Neuronal stem cell (in vitro differentiated cells): ENCODE measurements around the gene NALCN.

Experiments used
- DNase-seq: peaks from one replicate; pipeline ENCODE4 v3.0.0-alpha.2; 2013; ENCODE audit warnings: low spot score
- H2AFZ ChIP-seq: one replicate; pipeline ENCODE4 v1.6.1; 2013; ENCODE audit warnings: mild to moderate bottlenecking, low read length, inconsistent platforms
- H2AK5ac ChIP-seq: 2 replicates; pipeline ENCODE4 v1.6.1; 2013; ENCODE audit warnings: low read depth, mild to moderate bottlenecking, inconsistent platforms, low read length, moderate library complexity, mixed read lengths
- H2BK120ac ChIP-seq: 2 replicates; pipeline ENCODE4 v1.6.1; 2013; ENCODE audit warnings: low read depth, mild to moderate bottlenecking, inconsistent platforms, low read length, moderate library complexity, mixed read lengths
- H2BK12ac ChIP-seq: one replicate; pipeline ENCODE4 v1.6.1; 2013; ENCODE audit warnings: low read length, inconsistent platforms
- H2BK15ac ChIP-seq: 2 replicates; pipeline ENCODE4 v1.6.1; 2013; ENCODE audit warnings: mild to moderate bottlenecking, low read length, inconsistent platforms, mixed read lengths
- H2BK5ac ChIP-seq: one replicate; pipeline ENCODE4 v1.6.1; 2013; ENCODE audit warnings: inconsistent platforms, mild to moderate bottlenecking, low read length, moderate library complexity
- H3K14ac ChIP-seq: one replicate; pipeline ENCODE4 v1.6.1; 2013; ENCODE audit warnings: low read length, inconsistent platforms
- H3K18ac ChIP-seq: 2 replicates; pipeline ENCODE4 v1.6.1; 2013; ENCODE audit warnings: low read length, inconsistent platforms
- H3K23ac ChIP-seq: 2 replicates; pipeline ENCODE4 v1.6.1; 2013; ENCODE audit warnings: low read depth, mild to moderate bottlenecking, mixed read lengths, low read length, inconsistent platforms; ENCODE audit not compliant: poor library complexity
- H3K27ac ChIP-seq: replicated peaks from 3 replicates; pipeline ENCODE4 v1.5.1; 2013; ENCODE audit warnings: low read length, inconsistent platforms
- H3K27me3 ChIP-seq, 3 experiments: 2 replicates each; pipeline ENCODE4 v1.6.1; 2013; ENCODE audit warnings: low read length in 3 of 3, mild to moderate bottlenecking in 2 of 3, inconsistent platforms in 1 of 3, low read depth in 1 of 3, mixed read lengths in 1 of 3, moderate library complexity in 1 of 3; ENCODE audit not compliant: control insufficient read depth in 3 of 3, insufficient read depth in 3 of 3
- H3K36me3 ChIP-seq, 2 donors: replicated peaks in 1 of 2; 2 replicates each; pipeline ENCODE4 v1.6.1; 2013; ENCODE audit warnings: low read length in 2 of 2; ENCODE audit not compliant: control insufficient read depth in 2 of 2, insufficient read depth in 2 of 2
- H3K4ac ChIP-seq: 2 replicates; pipeline ENCODE4 v1.6.1; 2013; ENCODE audit warnings: inconsistent platforms, mild to moderate bottlenecking, low read length, moderate library complexity
- H3K4me1 ChIP-seq, 2 donors: 1 replicate in 1 of 2; 2 replicates in 1 of 2; pipeline ENCODE4 v1.6.1; 2013; ENCODE audit warnings: low read length in 2 of 2, low read depth in 1 of 2; ENCODE audit not compliant: control insufficient read depth in 2 of 2, insufficient read depth in 1 of 2
- H3K4me2 ChIP-seq: one replicate; pipeline ENCODE4 v1.6.1; 2013; ENCODE audit warnings: mild to moderate bottlenecking, low read length, inconsistent platforms; ENCODE audit not compliant: insufficient read depth, poor library complexity, severe bottlenecking
- H3K4me3 ChIP-seq, 2 donors: 2 replicates each; pipeline ENCODE4 v1.5.1; 2013; ENCODE audit warnings: low read length in 2 of 2, mild to moderate bottlenecking in 2 of 2, inconsistent platforms in 1 of 2, moderate library complexity in 1 of 2
- H3K79me1 ChIP-seq: one replicate; pipeline ENCODE4 v1.6.1; 2013; ENCODE audit warnings: low read depth, mild to moderate bottlenecking, inconsistent platforms, low read length, moderate library complexity
- H3K9ac ChIP-seq: one replicate; pipeline ENCODE4 v1.6.1; 2013; ENCODE audit warnings: mild to moderate bottlenecking, low read depth, low read length, inconsistent platforms; ENCODE audit not compliant: poor library complexity
- H3K9me3 ChIP-seq, 2 donors: replicated peaks in 1 of 2; 2 replicates each; pipeline versions ENCODE3 to v1.6.1; 2013; ENCODE audit warnings: low read length in 2 of 2, mild to moderate bottlenecking in 2 of 2, inconsistent platforms in 1 of 2, low read depth in 1 of 2, mixed read lengths in 1 of 2, moderate library complexity in 1 of 2; ENCODE audit not compliant: control insufficient read depth in 2 of 2, insufficient read depth in 1 of 2
- H4K8ac ChIP-seq: one replicate; pipeline ENCODE4 v1.6.1; 2013; ENCODE audit warnings: low read depth, mild to moderate bottlenecking, inconsistent platforms, low read length, moderate library complexity
- H4K91ac ChIP-seq: one replicate; pipeline ENCODE4 v1.6.1; 2013; ENCODE audit warnings: low read length, low read depth, mild to moderate bottlenecking, inconsistent platforms; ENCODE audit not compliant: poor library complexity
- WGBS, 2 donors: extraction: QIAGEN DNeasy Blood & Tissue Kit; methylation state at CpG; one replicate each; pipeline ENCODE4 v1.1.7; 2013; ENCODE audit warnings: missing lambda C conversion rate in 2 of 2, mixed read lengths in 1 of 2; ENCODE audit not compliant: insufficient read length in 2 of 2, insufficient replicate concordance in 1 of 2; ENCODE audit errors: extremely low coverage in 2 of 2; 5-methylcytosine and 5-hydroxymethylcytosine counted together

NALCN gene

GRCh38 chr13:101219609-101220265 lies 196.6 kb downstream of the NALCN start:
- no peak overlapping the region for H3K4me2 ChIP-seq
- no peak for DNase-seq
- H2AK5ac ChIP-seq = no peak overlapping the region
- H3K4me3 ChIP-seq = no peak overlapping the region
- H3K4me1 ChIP-seq = no peaks in the 10 kb centered on the region
- no peaks in the 10 kb centered on the region for H3K36me3 ChIP-seq
- H3K27me3 ChIP-seq = peaks cover 0 to 4% (median 0%) of the 10 kb centered on the region in 3 experiments
- H3K9ac ChIP-seq = no peak overlapping the region
- no peak overlapping the region for H4K8ac ChIP-seq
- H2BK12ac ChIP-seq = no peak overlapping the region
- H3K23ac ChIP-seq = no peak overlapping the region
- H2BK120ac ChIP-seq = no peak overlapping the region
- no peak overlapping the region for H3K4ac ChIP-seq
- WGBS, 2 donors = no CpG with 5 or more reads among the region's 2 CpGs
- H2BK5ac ChIP-seq = no peak overlapping the region
- no peaks in the 10 kb centered on the region for H3K79me1 ChIP-seq
- H4K91ac ChIP-seq = no peak overlapping the region
- H3K27ac ChIP-seq = no peak overlapping the region
- no peaks in the 10 kb centered on the region for H3K9me3 ChIP-seq
- no peak overlapping the region for H3K18ac ChIP-seq
- H2AFZ ChIP-seq = no peak overlapping the region
- H2BK15ac ChIP-seq = no peak overlapping the region
- H3K14ac ChIP-seq = no peak overlapping the region

GRCh38 chr13:101218484-101218883 lies 197.8 kb downstream of the NALCN start:
- no peak overlapping the region for H2BK120ac ChIP-seq
- no CpG with 5 or more reads among the region's 2 CpGs for WGBS, 2 donors
- no peak overlapping the region for H2BK15ac ChIP-seq
- no peak overlapping the region for H2BK5ac ChIP-seq
- no peak overlapping the region for H3K9ac ChIP-seq
- no peak overlapping the region for H3K27ac ChIP-seq
- no peak overlapping the region for H3K4me2 ChIP-seq
- no peak overlapping the region for H3K18ac ChIP-seq
- H2AK5ac ChIP-seq = no peak overlapping the region
- no peaks in the 10 kb centered on the region for H3K36me3 ChIP-seq
- no peak overlapping the region for H2BK12ac ChIP-seq
- no peak overlapping the region for H2AFZ ChIP-seq
- no peak overlapping the region for H3K4me3 ChIP-seq
- no peaks in the 10 kb centered on the region for H3K9me3 ChIP-seq
- no peak overlapping the region for H3K4ac ChIP-seq
- H4K91ac ChIP-seq = no peak overlapping the region
- H3K14ac ChIP-seq = no peak overlapping the region
- H4K8ac ChIP-seq = no peak overlapping the region
- no peaks in the 10 kb centered on the region for H3K4me1 ChIP-seq
- no peaks in the 10 kb centered on the region for H3K79me1 ChIP-seq
- no peak overlapping the region for H3K23ac ChIP-seq
- no peaks in the 10 kb centered on the region for H3K27me3 ChIP-seq
- no peak for DNase-seq

GRCh38 chr13:101217086-101217485 lies 199.2 kb downstream of the NALCN start:
- Histone ChIP-seq H4K91ac (no peak overlapping the region), H2BK12ac (no peak overlapping the region), H4K8ac (no peak overlapping the region), H2AFZ (no peak overlapping the region), H2BK15ac (no peak overlapping the region), H3K27me3 (no peaks in the 10 kb centered on the region), H3K9ac (no peak overlapping the region), H3K9me3 (no peaks in the 10 kb centered on the region), H3K36me3 (no peaks in the 10 kb centered on the region), H3K14ac (no peak overlapping the region), H3K23ac (no peak overlapping the region), H2AK5ac (no peak overlapping the region), H2BK5ac (no peak overlapping the region), H3K4me2 (no peak overlapping the region), H3K18ac (no peak overlapping the region), H3K4me1 (no peaks in the 10 kb centered on the region), H3K4ac (no peak overlapping the region), H3K27ac (no peak overlapping the region), H2BK120ac (no peak overlapping the region), H3K4me3 (no peak overlapping the region), H3K79me1 (no peaks in the 10 kb centered on the region)
- DNase-seq = no peak

GRCh38 chr13:101211261-101211660 lies 205.0 kb downstream of the NALCN start:
- Histone ChIP-seq H3K4ac (no peak overlapping the region), H3K36me3 (no peaks in the 10 kb centered on the region), H2BK5ac (no peak overlapping the region)

More at GRCh38 chr13:101211261-101211660, 205.0 kb downstream of the NALCN start:
- no peak overlapping the region for H2AFZ ChIP-seq
- no peak overlapping the region for H2BK120ac ChIP-seq
- no peak overlapping the region for H3K27ac ChIP-seq
- no peak overlapping the region for H3K18ac ChIP-seq
- H3K4me3 ChIP-seq = no peak overlapping the region
- H3K23ac ChIP-seq = no peak overlapping the region
- H4K8ac ChIP-seq = no peak overlapping the region
- H3K79me1 ChIP-seq = no peaks in the 10 kb centered on the region
- H2BK12ac ChIP-seq = no peak overlapping the region
- H3K4me2 ChIP-seq = no peak overlapping the region
- no peak overlapping the region for H4K91ac ChIP-seq
- no peaks in the 10 kb centered on the region for H3K9me3 ChIP-seq
- H3K4me1 ChIP-seq = no peaks in the 10 kb centered on the region
- no peak overlapping the region for H3K14ac ChIP-seq
- no peak for DNase-seq
- no peaks in the 10 kb centered on the region for H3K27me3 ChIP-seq
- no peak overlapping the region for H3K9ac ChIP-seq
- no peak overlapping the region for H2AK5ac ChIP-seq
- no peak overlapping the region for H2BK15ac ChIP-seq
